ENCODE data around the gene LRRC3B.

Gene LRRC3B

DNA sequence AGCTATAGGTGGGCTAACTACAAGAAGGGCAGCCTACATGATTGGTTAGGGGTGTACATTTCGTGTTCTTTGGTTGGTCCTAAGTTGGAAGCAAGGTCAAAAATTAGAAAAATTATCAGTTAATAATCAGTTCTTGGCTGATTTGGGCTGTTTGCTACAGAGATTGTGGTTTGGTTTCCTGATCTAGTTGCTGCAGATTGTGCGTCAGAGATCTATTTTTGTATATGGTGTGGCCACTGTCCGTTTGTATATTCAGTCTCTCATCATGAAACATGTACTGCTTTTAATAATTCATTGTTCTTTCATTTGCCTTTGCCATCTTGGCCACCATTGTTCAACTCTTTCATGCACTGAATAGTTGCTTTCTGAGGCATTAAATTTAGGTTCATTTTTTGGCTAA, 80.9 kb downstream of the LRRC3B start:
- Histone ChIP-seq H3K9me3 (ENCODE audit: control insufficient read depth, low read length) (no peaks in the 10 kb centered on the region), H3K27ac (no peak overlapping the region)
- TF ChIP-seq, protein P1, sequence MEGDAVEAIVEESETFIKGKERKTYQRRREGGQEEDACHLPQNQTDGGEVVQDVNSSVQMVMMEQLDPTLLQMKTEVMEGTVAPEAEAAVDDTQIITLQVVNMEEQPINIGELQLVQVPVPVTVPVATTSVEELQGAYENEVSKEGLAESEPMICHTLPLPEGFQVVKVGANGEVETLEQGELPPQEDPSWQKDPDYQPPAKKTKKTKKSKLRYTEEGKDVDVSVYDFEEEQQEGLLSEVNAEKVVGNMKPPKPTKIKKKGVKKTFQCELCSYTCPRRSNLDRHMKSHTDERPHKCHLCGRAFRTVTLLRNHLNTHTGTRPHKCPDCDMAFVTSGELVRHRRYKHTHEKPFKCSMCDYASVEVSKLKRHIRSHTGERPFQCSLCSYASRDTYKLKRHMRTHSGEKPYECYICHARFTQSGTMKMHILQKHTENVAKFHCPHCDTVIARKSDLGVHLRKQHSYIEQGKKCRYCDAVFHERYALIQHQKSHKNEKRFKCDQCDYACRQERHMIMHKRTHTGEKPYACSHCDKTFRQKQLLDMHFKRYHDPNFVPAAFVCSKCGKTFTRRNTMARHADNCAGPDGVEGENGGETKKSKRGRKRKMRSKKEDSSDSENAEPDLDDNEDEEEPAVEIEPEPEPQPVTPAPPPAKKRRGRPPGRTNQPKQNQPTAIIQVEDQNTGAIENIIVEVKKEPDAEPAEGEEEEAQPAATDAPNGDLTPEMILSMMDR (IDR thresholded peaks at IDR 0.05), result no peak

DNA sequence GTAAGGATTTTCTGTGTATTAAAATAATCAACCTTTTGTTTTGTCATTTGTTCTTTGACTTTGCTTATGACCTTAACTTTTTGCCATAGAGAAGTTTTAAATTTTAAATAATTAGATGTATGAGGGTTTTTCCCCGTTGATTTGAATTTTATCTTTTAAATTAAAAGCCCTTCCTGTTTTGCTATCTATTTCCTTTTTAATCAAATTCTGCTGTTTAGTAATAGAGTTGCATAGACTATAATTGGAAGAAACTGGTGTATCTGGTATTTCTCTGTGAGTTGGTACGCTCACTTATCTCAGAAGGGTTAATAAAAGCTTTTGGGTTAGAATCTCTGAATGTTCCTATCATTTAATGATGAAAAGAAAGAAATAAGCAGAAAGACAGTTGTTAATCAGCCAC, 82.2 kb downstream of the LRRC3B start:
- no peaks in the 10 kb centered on the region for H3K36me3 ChIP-seq (ENCODE audit: control insufficient read depth, insufficient read depth, low read length)
- no peak overlapping the region for H3K9ac ChIP-seq
- no peak overlapping the region for H3K4me3 ChIP-seq (ENCODE audit: low read depth, low read length)
- no peaks in the 10 kb centered on the region for H3K79me2 ChIP-seq
- H3K4me2 ChIP-seq (ENCODE audit: low read length), result no peak overlapping the region
- H3K27ac ChIP-seq, result no peak overlapping the region
- TF ChIP-seq, protein P1 (IDR thresholded peaks at IDR 0.05), result no peak
- no peaks in the 10 kb centered on the region for H3K4me1 ChIP-seq
- H2AFZ ChIP-seq, result no peak overlapping the region
- H3K27me3 ChIP-seq (ENCODE audit: control insufficient read depth, insufficient read depth, low read length), result no peaks in the 10 kb centered on the region
- H3K9me3 ChIP-seq (ENCODE audit: control insufficient read depth, low read length), result no peaks in the 10 kb centered on the region

More for the DNA sequence above, 80.9 kb downstream of the LRRC3B start:
- Histone ChIP-seq H3K4me2 (ENCODE audit: low read length) (no peak overlapping the region), H3K27me3 (ENCODE audit: control insufficient read depth, insufficient read depth, low read length) (no peaks in the 10 kb centered on the region), H3K4me1 (no peaks in the 10 kb centered on the region), H3K4me3 (ENCODE audit: low read depth, low read length) (no peak overlapping the region), H3K79me2 (no peaks in the 10 kb centered on the region), H2AFZ (no peak overlapping the region), H3K36me3 (ENCODE audit: control insufficient read depth, insufficient read depth, low read length) (no peaks in the 10 kb centered on the region), H3K9ac (no peak overlapping the region)

DNA sequence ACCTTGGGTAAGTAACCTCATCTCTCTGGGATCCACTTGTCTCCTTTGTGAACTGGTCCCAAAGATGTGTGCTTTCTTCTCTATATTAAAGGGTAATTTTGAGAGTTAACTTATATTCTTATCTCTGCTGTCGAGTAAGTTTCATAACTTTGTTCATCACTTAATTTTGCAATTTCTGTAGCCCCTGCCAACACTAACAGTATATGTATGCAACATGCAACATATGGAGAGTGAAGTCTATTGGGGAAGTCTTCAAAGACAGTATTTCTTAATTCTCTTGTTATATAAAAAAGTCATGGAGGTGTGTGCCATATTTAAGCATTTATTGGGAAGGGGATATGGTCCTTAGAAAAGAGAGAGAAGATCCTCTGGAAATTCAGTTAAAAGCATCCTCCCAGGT, 85.9 kb downstream of the LRRC3B start:
- no peaks in the 10 kb centered on the region for H3K36me3 ChIP-seq (ENCODE audit: control insufficient read depth, insufficient read depth, low read length)
- no peak overlapping the region for H3K27ac ChIP-seq
- TF ChIP-seq, protein P1 (IDR thresholded peaks at IDR 0.05), result no peak
- H3K79me2 ChIP-seq, result no peaks in the 10 kb centered on the region
- no peak overlapping the region for H3K4me2 ChIP-seq (ENCODE audit: low read length)
- no peaks in the 10 kb centered on the region for H3K4me1 ChIP-seq
- H3K4me3 ChIP-seq (ENCODE audit: low read depth, low read length), result no peak overlapping the region
- no peak overlapping the region for H2AFZ ChIP-seq
- H3K9ac ChIP-seq, result no peak overlapping the region
- no peaks in the 10 kb centered on the region for H3K27me3 ChIP-seq (ENCODE audit: control insufficient read depth, insufficient read depth, low read length)
- H3K9me3 ChIP-seq (ENCODE audit: control insufficient read depth, low read length), result no peaks in the 10 kb centered on the region

DNA sequence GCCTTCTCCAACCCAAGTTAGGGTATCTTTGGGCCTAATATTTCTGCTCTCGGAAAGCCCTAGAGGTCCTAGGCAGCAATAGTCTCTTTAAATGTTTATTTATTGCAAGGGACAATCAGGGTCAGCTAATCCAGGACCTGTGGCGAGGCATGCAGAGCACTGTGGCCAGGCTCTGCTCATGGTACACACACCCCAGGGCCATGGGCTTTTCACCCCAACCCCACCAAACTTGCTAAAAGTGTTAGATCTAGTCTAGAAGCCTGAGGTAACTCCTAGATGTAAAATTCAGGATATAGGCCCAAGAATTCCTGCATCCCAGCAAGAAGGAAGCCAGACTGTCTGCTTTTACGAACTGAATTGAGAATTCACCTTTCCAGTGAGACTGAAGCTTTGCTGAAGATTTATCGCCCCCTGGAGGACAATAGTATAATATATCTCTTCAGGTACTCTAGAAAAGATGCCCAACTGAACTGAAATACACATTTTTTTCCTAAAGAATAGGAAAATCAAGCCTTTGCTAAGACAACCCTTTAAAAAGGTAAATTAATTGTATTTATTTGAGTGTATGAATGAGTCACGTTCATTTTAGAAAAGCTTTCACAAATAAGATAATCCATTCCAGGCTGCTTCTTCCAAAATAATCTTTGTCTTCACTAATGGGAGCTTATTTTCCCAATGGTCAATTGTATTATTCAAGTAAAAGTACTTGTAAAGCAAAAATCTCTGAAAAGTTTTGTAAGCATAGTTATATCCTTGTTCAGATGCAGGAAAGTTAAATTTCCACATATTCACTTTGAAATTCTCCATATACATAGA, 89.8 kb downstream of the LRRC3B start:
- H3K27ac ChIP-seq, result no peak overlapping the region
- no peaks in the 10 kb centered on the region for H3K9me3 ChIP-seq (ENCODE audit: control insufficient read depth, low read length)
- TF ChIP-seq, protein P1 (IDR thresholded peaks at IDR 0.05), result peak; percentile 31
- no peak overlapping the region for H3K4me2 ChIP-seq (ENCODE audit: low read length)
- H3K36me3 ChIP-seq (ENCODE audit: control insufficient read depth, insufficient read depth, low read length), result no peaks in the 10 kb centered on the region
- H3K79me2 ChIP-seq, result no peaks in the 10 kb centered on the region
- no peaks in the 10 kb centered on the region for H3K4me1 ChIP-seq
- no peak overlapping the region for H3K4me3 ChIP-seq (ENCODE audit: low read depth, low read length)
- no peak overlapping the region for H3K9ac ChIP-seq
- no peak overlapping the region for H2AFZ ChIP-seq
- H3K27me3 ChIP-seq (ENCODE audit: control insufficient read depth, insufficient read depth, low read length), result no peaks in the 10 kb centered on the region

GRCh38 chr3:26713091-26713490, 90.5 kb downstream of the LRRC3B start:
- Histone ChIP-seq H3K9ac (no peak overlapping the region), H3K9me3 (ENCODE audit: control insufficient read depth, low read length) (no peaks in the 10 kb centered on the region), H3K4me3 (ENCODE audit: low read depth, low read length) (no peak overlapping the region), H3K27ac (no peak overlapping the region), H3K79me2 (no peaks in the 10 kb centered on the region), H3K4me2 (ENCODE audit: low read length) (no peak overlapping the region), H3K27me3 (ENCODE audit: control insufficient read depth, insufficient read depth, low read length) (no peaks in the 10 kb centered on the region), H2AFZ (no peak overlapping the region), H3K36me3 (ENCODE audit: control insufficient read depth, insufficient read depth, low read length) (no peaks in the 10 kb centered on the region), H3K4me1 (no peaks in the 10 kb centered on the region)
- TF ChIP-seq, protein P1 (IDR thresholded peaks at IDR 0.05), result no peak

All from parathyroid adenoma (tissue), 2 donors.